ENCODE data around the gene PCDH9.

PCDH9 gene

GRCh38 chr13:67231289-67232000 is 1.3 kb upstream of the PCDH9 start:
- H3K4me3 ChIP-seq (ENCODE audit: control insufficient read depth, low read depth, low read length) = peak overlapping the region; percentile 95
- no peak for DNase-seq (ENCODE audit: low read depth)
- TF ChIP-seq, protein P1, sequence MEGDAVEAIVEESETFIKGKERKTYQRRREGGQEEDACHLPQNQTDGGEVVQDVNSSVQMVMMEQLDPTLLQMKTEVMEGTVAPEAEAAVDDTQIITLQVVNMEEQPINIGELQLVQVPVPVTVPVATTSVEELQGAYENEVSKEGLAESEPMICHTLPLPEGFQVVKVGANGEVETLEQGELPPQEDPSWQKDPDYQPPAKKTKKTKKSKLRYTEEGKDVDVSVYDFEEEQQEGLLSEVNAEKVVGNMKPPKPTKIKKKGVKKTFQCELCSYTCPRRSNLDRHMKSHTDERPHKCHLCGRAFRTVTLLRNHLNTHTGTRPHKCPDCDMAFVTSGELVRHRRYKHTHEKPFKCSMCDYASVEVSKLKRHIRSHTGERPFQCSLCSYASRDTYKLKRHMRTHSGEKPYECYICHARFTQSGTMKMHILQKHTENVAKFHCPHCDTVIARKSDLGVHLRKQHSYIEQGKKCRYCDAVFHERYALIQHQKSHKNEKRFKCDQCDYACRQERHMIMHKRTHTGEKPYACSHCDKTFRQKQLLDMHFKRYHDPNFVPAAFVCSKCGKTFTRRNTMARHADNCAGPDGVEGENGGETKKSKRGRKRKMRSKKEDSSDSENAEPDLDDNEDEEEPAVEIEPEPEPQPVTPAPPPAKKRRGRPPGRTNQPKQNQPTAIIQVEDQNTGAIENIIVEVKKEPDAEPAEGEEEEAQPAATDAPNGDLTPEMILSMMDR (conservative IDR thresholded peaks at IDR 0.05; ENCODE audit: control insufficient read depth, insufficient read depth, low read depth, low read length) = no peak

DNA sequence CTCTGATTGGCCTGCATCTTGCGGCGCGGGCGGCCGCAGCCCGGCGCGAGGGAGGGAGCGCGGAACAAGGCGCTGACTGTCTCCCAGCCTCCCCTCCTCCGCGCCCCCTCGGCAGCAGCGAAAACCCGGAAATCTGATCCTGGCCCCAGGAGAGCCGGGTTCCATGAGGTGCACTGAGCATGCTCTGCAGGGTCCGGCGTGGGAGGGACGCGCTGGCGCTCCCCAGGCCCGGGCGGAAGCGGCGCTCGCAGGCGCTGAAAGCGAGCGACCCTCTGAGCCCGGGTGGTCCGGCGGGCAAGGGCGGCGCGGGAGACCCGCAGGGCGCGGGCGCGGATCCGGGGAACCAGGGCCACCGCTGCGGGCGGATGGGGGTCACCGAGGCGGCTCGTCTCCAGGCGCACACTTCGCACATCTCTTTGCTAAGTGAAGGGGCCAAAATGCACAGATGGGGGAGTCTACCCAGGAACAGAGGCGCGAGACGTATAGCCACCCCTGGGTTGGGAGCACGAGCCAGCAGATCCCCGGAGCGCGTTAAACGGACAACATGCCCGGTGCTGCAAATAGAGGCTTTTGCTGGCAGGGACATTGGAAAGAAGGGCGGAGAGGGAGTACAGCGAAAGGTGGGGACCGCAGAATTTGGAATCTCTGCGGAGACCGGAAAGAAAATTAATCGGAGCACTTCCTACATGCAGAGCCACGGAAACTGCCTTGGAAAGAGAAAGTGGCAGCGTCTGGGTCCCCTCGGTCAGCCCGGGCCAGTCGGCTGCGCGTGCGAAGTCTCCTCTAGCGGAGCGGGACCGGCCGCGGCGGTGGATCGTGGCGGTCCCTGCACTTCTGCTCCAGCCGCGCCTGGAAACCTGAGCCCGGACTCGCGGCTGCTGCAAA is 510 bp upstream of the PCDH9 start:
- peak; percentile 95 for DNase-seq (ENCODE audit: low read depth)
- H3K4me3 ChIP-seq (ENCODE audit: control insufficient read depth, low read depth, low read length) = peak overlapping the region; percentile 95
- TF ChIP-seq, protein P1 (conservative IDR thresholded peaks at IDR 0.05; ENCODE audit: control insufficient read depth, insufficient read depth, low read depth, low read length) = no peak

DNA sequence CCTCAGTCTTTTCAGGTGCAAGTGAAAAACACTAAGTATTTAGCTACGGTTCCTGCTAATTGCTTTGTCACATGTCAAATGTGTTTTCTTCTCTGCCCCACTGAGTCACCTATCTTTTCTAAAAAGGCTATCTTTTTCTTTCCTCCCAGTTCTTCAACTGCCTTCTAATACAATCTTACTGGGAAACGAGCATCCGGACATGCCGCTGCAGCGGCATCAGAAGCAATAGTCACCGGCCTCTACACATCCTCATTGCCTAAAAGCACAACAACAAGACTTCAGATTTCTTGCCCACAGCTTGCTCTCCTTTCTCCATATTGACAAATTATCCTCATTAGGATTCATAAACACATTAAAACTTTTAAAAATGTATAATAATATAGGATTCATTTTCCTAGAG is 1.2 kb downstream of the PCDH9 start:
- TF ChIP-seq, protein P1 (conservative IDR thresholded peaks at IDR 0.05; ENCODE audit: control insufficient read depth, insufficient read depth, low read depth, low read length) = no peak
- peak overlapping the region; percentile 53 for H3K4me3 ChIP-seq (ENCODE audit: control insufficient read depth, low read depth, low read length)
- peak; percentile 31 for DNase-seq (ENCODE audit: low read depth)

- DNase-seq (ENCODE audit: low read depth) = no peak
- H3K4me3 ChIP-seq (ENCODE audit: control insufficient read depth, low read depth, low read length) = peak overlapping the region; percentile 18
- TF ChIP-seq, protein P1 (conservative IDR thresholded peaks at IDR 0.05; ENCODE audit: control insufficient read depth, insufficient read depth, low read depth, low read length) = no peak
Measured at GRCh38 chr13:67228031-67228430, 2.1 kb downstream of the PCDH9 start.

DNA sequence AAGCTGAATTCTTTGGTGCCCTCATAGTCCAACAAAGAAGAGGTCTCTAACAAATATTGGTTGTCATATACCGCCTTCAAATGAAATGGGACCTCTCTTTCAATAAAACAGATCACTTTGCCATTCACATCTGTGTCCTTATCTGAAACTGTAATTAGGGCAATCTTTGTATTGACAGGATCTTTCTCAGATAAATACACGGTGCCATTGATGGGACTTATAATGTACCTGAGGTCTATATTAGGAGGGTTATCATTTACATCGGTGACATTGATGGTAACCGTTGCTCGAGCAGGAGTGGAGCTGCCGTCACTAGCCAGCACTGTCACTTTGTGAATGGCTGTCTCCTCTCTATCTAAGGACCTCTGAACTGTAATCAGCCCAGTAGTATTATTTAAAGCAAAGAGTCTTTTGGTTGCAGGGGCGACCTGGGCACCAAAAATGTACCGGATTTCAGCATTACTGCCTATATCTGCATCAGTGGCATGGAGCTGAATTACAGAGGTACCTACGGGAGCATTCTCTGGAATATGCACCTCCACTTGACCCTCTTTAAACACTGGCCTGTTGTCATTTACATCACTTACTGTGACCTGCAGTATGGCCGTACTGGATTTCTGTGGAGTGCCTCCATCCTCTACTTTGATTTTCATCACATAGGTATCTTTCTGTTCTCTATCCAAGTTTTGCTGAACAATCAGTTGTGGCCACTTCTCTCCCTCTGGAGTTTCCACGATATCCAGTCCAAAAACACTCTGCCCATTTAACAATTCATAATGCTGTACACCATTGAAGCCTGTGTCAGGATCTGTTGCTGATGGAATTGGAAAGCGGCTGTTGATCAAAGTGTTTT is 2.8 kb downstream of the PCDH9 start:
- DNase-seq (ENCODE audit: low read depth) = no peak
- TF ChIP-seq, protein P1 (conservative IDR thresholded peaks at IDR 0.05; ENCODE audit: control insufficient read depth, insufficient read depth, low read depth, low read length) = no peak
- H3K4me3 ChIP-seq (ENCODE audit: control insufficient read depth, low read depth, low read length) = no peak overlapping the region

- no peak for DNase-seq (ENCODE audit: low read depth)
- no peak overlapping the region for H3K4me3 ChIP-seq (ENCODE audit: control insufficient read depth, low read depth, low read length)
- TF ChIP-seq, protein P1 (conservative IDR thresholded peaks at IDR 0.05; ENCODE audit: control insufficient read depth, insufficient read depth, low read depth, low read length) = no peak
Measured at GRCh38 chr13:67226696-67227095, 3.4 kb downstream of the PCDH9 start.
